HFFc6 (cell line): ENCODE measurements around the gene MESP2. TPM values are rescaled to one million over a fixed set of nuclear protein-coding genes. Genes with fewer than 3 reads are reported as not detected.

Source experiments
- DNase-seq: peaks from one replicate; pipeline ENCODE4 v3.0.0-alpha.2; 2018
- H3K27ac Mint-ChIP-seq: 2 replicates; pipeline ENCODE4 v1.8.0; 2020; ENCODE audit warnings: mild to moderate bottlenecking, mixed read lengths
- H3K27me3 Mint-ChIP-seq: 2 replicates; pipeline ENCODE4 v1.8.0; 2021; ENCODE audit warnings: mild to moderate bottlenecking, moderate library complexity, mixed read lengths; ENCODE audit not compliant: insufficient read depth
- H3K36me3 Mint-ChIP-seq: 2 replicates; pipeline ENCODE4 v1.8.0; 2021; ENCODE audit warnings: low read depth, mixed read lengths
- H3K4me1 Mint-ChIP-seq: 2 replicates; pipeline ENCODE4 v1.8.0; 2020; ENCODE audit warnings: low read depth, mixed read lengths
- H3K4me3 Mint-ChIP-seq: 2 replicates; pipeline ENCODE4 v1.8.0; 2020; ENCODE audit warnings: mild to moderate bottlenecking, moderate library complexity, mixed read lengths
- H3K9me3 Mint-ChIP-seq: 2 replicates; pipeline ENCODE4 v1.8.0; 2020; ENCODE audit warnings: mild to moderate bottlenecking, mixed read lengths
- total RNA-seq, 6 experiments: library from RNA; stranded (reverse); fragmentation: NEBNext Ultra II Directional; extraction: Animal tissue kit (Norgen Biotek cat#: 25700); gene quantifications; 2 replicates in 1 of 6; 3 replicates in 5 of 6; pipeline ENCODE4 v1.2.3, GENCODE V29; 2021
- TF ChIP-seq, protein P1 (sequence below): fragments of 200-600 bp; sonication (generic); IDR thresholded peaks from 2 replicates; pipeline ENCODE4 v1.5.0; 2021; ENCODE audit warnings: antibody characterized with exemption, mild to moderate bottlenecking

The MESP2 gene
- total RNA-seq, 6 experiments from 2014 or later = 0.19 to 0.26 (median 0.21) TPM; not detected in 3

DNA sequence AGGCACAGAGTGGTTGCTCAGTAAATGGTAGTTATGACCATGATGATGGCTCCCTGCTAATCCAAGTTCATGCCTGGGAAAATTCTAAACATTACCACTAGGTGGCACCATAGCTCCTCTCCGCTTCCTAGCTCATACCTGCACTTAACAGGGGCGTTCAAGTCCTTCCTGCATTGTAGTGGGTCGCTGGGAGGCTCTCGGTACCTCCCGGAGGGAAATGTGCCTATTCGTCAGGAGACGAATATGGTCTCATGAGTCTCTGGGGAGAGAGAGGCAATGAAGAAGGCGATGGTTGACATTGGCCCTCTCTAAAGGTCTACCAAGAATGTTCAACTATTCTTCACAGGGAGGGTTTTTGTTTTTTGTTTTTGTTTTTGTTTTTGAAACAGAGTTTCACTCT is 36.0 kb upstream of the MESP2 start:
- H3K9me3 Mint-ChIP-seq = no peaks in the 10 kb centered on the region
- peak overlapping the region; percentile 58 for H3K4me3 Mint-ChIP-seq
- H3K36me3 Mint-ChIP-seq = no peaks in the 10 kb centered on the region
- H3K27ac Mint-ChIP-seq = no peak overlapping the region
- no peaks in the 10 kb centered on the region for H3K4me1 Mint-ChIP-seq
- TF ChIP-seq, protein P1, sequence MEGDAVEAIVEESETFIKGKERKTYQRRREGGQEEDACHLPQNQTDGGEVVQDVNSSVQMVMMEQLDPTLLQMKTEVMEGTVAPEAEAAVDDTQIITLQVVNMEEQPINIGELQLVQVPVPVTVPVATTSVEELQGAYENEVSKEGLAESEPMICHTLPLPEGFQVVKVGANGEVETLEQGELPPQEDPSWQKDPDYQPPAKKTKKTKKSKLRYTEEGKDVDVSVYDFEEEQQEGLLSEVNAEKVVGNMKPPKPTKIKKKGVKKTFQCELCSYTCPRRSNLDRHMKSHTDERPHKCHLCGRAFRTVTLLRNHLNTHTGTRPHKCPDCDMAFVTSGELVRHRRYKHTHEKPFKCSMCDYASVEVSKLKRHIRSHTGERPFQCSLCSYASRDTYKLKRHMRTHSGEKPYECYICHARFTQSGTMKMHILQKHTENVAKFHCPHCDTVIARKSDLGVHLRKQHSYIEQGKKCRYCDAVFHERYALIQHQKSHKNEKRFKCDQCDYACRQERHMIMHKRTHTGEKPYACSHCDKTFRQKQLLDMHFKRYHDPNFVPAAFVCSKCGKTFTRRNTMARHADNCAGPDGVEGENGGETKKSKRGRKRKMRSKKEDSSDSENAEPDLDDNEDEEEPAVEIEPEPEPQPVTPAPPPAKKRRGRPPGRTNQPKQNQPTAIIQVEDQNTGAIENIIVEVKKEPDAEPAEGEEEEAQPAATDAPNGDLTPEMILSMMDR = peak; percentile 98
- peak; percentile 52 for DNase-seq
- H3K27me3 Mint-ChIP-seq = peaks cover 19% of the 10 kb centered on the region

DNA sequence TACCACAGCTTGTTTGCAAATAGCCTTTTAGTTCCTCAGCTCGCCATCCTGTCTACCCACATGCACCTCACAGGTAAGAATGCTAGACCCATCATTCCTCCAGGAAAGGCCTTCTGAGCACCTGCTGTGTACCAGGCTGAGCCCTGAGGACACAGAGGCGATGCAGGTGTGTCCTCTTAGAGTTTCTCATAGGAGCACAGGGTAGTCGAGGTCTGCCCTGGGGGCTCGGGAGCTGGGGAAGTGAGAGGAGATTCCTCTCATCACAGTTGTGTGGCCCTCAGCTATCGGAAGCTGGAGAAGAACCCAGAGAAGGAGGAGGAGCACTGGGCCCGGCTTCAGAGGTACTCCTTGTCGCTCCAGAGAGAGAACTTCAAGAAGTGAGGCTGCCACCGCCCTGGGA is 33.1 kb upstream of the MESP2 start:
- Mint-ChIP-seq H3K9me3 (no peaks in the 10 kb centered on the region), H3K27me3 (peaks cover 3% of the 10 kb centered on the region), H3K4me3 (no peak overlapping the region), H3K36me3 (no peaks in the 10 kb centered on the region), H3K4me1 (no peaks in the 10 kb centered on the region), H3K27ac (no peak overlapping the region)
- TF ChIP-seq, protein P1 = no peak
- DNase-seq = no peak

DNA sequence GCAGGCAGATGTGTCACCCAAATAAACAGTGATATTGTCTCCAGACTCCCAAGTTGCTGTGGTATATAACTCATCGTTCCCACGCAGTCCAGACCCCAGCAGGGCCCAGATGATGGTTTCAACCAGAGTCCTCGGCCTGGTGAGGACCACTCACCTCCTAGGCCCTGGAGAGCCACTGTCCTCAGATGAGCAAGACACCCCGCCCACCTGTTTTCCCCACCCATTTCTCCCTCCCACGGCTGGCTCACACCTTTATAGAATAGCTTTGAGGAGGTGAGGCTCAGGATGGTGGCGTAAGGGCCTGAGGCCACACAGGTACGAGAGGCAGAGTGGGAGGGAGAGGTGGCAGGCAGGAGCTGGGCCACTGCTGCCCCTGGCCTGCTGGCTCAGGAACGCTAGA is 32.5 kb upstream of the MESP2 start:
- H3K4me3 Mint-ChIP-seq = no peak overlapping the region
- no peak overlapping the region for H3K27ac Mint-ChIP-seq
- TF ChIP-seq, protein P1 = no peak
- DNase-seq = no peak
- H3K36me3 Mint-ChIP-seq = no peaks in the 10 kb centered on the region
- peaks cover 3% of the 10 kb centered on the region for H3K27me3 Mint-ChIP-seq
- H3K9me3 Mint-ChIP-seq = no peaks in the 10 kb centered on the region
- no peaks in the 10 kb centered on the region for H3K4me1 Mint-ChIP-seq

DNA sequence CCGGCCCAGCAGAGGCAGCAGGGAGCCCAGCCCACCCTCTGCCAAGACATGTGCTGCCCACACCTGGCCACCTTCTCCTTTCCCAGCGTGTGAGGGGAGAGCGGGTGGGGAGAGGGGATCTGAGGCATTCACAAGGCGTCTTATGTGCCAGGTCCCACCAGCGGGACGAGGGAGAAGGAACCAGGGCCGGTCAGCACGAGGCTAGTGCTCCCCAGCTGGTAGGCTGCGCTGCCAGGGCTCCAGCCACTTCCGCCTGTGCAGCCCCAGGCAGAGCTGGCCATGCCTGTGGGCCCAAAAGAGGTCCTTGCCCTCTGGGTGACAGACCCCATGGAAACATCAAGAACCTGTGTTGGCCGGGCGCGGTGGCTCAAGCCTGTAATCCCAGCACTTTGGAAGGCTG is 31.0 kb upstream of the MESP2 start:
- TF ChIP-seq, protein P1 = no peak
- Mint-ChIP-seq H3K27me3 (peaks cover 7% of the 10 kb centered on the region), H3K4me1 (no peaks in the 10 kb centered on the region), H3K36me3 (no peaks in the 10 kb centered on the region), H3K4me3 (no peak overlapping the region), H3K9me3 (no peaks in the 10 kb centered on the region), H3K27ac (no peak overlapping the region)
- no peak for DNase-seq

DNA sequence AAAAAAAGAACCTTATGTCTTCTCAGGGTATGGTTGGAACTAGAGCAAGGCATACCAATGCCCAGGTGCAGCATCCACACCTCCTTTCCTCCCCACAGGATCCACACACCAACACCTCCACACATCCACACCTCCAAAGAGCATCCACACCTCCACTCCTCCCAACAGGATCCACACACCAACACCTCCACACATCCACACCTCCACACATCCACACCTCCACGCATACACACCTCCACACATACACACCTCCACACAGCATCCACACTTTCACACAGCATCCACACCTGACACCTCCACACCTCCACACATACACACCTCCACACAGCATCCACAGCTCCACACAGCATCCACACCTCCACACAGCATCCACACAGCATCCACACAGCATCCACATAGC is 30.4 kb upstream of the MESP2 start:
- Mint-ChIP-seq H3K9me3 (no peaks in the 10 kb centered on the region), H3K27ac (no peak overlapping the region), H3K27me3 (peaks cover 7% of the 10 kb centered on the region), H3K4me1 (no peaks in the 10 kb centered on the region), H3K36me3 (no peaks in the 10 kb centered on the region), H3K4me3 (no peak overlapping the region)
- DNase-seq = no peak
- TF ChIP-seq, protein P1 = no peak

DNA sequence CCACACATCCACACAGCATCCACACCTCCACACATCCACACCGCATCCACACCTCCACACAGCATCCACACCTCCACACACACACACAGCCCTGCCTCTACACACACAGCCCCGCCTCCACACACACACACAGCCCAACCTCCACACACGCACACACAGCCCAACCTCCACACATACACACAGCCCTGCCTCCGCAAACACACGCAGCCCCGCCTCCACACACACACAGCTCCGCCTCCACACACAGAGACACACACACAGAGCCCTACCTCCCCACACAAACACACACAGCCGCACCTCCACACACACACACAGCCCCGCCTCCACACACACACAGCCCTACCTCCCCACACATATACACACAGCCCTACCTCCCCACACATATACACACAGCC is 29.7 kb upstream of the MESP2 start:
- no peak for DNase-seq
- peaks cover 7% of the 10 kb centered on the region for H3K27me3 Mint-ChIP-seq
- no peaks in the 10 kb centered on the region for H3K9me3 Mint-ChIP-seq
- no peak overlapping the region for H3K4me3 Mint-ChIP-seq
- no peaks in the 10 kb centered on the region for H3K4me1 Mint-ChIP-seq
- no peaks in the 10 kb centered on the region for H3K36me3 Mint-ChIP-seq
- no peak overlapping the region for H3K27ac Mint-ChIP-seq
- TF ChIP-seq, protein P1 = no peak
